Activated T-helper 9 cell treated with anti-CD3 and anti-CD28 coated beads, Interleukin-2, amount 50 U/mL, for 16 hours (primary cell): Measurements from ENCODE around the gene CERS2.
A peak's percentile ranks its signal among the peaks of the same experiment; 100 is the strongest.
"Not testable (repeated sequence)": the region's sequence is repeated elsewhere in the genome, so short reads cannot be mapped to it uniquely, and the experiment has no call there.

ENCODE experiments used
- DNase-seq: peaks from one replicate; pipeline ENCODE4 v3.0.0-alpha.2; 2020; ENCODE audit warnings: low read depth

Gene CERS2

DNA sequence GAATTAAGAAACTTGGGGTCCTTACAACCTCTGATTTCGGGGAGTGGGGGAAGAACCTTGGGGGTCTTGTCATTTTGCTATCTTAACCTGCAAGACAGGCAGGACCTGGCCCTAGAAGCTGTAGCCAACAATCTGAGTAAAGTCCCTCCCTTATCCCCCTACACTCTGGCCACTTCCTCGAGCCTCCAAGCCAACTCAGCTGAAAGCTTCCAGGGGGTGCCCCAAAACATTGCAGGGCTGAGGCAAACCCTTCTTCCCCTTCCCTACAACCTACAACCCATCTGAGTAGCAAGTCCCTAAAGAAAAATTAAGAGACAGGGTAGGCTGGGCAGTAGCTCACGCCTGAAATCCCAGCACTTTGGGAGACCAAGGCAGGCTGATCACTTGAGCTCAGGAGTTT, 5.0 kb downstream of the CERS2 start:
- no peak for DNase-seq

DNA sequence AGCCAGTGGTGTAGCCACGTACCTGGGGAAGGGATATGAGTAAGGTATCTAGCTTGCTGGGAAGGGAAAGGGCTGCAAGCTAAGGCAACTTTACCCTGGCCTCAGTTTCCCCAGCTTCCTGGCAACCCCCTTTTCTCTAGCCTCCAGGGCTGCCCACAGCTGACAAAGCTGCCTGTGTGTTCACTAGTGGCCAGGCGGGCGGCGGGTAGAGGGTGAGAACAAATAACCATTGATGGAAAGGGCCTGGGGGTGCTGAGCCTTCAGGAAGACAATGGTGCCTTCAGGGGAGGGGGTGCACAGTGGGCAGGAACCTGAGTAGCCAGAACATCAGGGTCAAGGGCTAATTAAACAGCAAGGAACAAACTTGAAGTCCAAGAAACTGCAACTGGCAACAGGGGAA, 6.1 kb downstream of the CERS2 start:
- DNase-seq, result no peak

DNA sequence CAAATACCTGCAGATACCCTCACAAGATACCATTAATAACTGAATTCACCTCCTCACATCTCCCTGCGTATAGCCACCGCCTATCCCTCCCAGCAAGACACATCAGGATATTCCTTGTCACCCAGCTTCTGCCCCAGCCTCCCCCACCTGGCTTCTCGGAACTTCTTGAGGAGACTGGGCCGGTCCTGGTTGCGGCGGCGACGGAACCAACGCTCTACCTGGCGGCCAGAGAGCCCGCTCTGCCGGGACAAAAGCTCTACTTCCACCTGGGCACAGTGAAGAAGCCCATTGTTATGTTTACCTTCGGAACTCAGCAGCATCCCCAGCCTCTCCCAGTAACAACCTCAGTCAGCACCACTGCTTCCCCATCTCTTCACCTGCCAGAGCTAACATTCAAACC, 6.7 kb downstream of the CERS2 start:
- DNase-seq, result no peak

DNA sequence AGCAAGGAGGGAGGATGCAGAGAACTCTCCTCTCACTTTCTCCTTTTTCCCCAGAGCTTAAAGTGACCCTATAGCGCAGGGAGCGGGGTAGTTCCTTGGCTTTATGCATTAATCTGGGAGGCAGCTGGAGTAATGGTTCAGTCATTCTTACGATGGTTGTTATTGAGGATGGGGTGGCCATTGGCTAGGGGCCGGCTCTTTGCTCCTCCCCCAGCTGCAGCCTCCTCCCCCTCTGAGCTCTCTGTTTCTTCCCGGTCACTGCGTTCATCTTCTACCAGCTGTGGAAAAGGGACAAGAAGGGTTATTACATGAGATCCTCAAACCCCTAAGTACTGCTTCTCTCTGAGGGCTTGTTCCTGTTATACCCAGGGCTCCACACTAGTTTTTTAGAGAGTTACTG, 8.6 kb downstream of the CERS2 start:
- no peak for DNase-seq

DNA sequence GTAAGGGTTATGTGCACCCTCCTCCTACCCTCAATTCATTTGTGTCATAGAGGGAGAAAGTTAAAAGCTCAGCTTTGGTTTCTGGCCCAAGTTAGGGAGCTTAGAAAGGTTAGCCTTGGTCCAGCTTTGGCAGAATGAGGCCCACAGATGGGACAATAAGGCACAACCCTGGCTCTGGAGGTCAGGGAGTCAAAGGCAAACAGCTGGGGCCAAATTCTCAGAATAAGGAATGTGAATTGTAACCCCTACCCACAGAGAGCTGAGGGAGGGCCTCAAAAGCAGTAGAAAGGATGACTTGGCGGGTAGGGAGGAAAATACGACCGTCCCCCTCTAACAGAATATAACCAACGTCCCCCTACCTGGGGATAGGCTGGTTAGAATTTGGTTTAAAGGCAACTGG, 9.0 kb downstream of the CERS2 start:
- no peak for DNase-seq

DNA sequence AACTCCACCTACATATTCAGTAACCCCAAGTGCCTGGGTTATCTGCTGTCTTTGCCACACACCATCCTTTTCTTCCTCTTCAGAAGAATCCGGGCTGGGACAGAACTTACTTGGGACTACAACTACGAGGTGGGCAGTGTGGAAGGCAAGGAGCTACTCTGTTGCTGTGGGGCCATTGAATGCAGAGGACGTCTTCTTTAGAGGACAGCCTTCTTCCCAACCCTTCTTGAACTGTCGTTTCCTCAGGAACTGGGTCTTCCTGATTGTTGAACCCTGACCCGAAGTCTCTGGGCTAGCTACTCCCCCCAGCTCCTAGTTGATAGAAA, 10.5 kb downstream of the CERS2 start:
- DNase-seq, result no peak

DNA sequence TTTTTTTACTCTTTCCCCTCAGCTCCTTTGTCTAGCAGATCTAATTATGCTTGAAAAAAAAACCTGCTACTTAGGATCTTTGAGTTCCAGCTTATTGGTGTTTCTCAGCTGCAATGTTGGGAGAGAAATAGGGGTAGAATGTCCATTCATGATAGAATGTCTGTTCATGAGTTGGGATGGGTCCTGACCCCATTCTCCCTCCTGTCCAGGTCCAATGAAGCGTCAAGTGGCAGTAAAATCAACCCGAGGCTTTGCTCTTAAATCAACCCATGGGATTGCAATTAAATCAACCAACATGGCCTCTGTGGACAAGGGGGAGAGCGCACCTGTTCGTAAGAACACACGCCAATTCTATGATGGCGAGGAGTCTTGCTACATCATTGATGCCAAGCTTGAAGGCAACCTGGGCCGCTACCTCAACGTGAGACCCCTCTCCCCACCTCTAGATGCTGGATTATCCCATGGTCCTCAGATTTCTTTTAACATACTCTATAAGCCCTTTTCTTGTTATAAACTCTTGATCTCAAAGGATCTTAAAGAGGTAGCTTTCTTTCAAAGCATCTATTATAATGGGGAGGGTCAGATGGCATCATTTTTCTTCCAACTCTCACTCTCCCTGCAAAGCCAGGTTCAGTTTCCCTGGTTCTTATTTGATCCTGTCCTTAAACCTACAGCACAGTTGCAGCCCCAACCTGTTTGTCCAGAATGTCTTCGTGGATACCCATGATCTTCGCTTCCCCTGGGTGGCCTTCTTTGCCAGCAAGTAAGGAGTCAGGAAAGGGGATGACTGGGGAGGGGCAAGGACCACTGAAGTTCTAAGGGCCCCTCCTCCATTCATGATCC, 11.1 kb downstream of the CERS2 start:
- no peak for DNase-seq

DNA sequence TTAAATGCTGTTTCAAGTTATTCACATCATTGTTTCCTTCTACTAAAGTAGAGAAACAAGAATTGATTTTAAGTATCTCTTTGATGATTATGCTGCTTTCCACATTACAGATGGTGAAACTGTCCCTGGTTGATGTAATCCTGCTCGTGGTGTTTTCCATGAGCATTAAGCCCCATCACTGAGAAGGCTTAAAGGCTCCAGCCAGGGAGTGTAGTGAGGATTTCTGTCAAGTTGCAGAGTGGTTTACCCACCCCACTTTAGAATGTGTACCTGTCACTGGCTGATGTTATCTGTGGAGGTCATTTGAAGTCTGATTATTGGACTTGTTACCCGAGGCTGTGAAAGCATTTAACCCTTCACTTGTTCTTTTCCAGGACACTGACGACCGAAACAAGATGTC, 12.9 kb downstream of the CERS2 start:
- no peak for DNase-seq

DNA sequence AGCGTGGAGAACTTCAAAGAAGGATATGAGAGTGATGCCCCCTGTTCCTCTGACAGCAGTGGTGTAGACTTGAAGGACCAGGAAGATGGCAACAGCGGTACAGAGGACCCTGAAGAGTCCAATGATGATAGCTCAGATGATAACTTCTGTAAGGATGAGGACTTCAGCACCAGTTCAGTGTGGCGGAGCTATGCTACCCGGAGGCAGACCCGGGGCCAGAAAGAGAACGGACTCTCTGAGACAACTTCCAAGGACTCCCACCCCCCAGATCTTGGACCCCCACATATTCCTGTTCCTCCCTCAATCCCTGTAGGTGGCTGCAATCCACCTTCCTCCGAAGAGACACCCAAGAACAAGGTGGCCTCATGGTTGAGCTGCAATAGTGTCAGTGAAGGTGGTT, 14.0 kb downstream of the CERS2 start:
- no peak for DNase-seq

DNA sequence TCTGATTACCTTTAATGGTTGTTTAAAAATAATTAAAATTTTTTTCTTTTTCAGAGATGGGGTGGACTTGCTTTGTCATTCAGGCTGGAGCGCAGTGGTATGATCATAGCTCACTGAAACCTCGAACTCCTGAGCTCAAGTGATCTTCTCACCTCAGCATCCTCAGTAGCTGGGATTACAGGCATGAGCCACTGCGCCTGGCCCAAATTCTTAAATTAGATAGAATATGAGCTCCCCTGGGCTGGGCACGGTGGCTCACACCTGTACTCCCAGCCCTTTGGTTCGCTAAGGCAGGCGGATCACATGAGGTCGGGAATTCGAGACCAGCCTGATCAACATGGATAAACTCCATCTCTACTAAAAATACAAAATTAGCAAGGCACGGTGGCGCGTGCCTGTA, 17.0 kb downstream of the CERS2 start:
- no peak for DNase-seq

DNA sequence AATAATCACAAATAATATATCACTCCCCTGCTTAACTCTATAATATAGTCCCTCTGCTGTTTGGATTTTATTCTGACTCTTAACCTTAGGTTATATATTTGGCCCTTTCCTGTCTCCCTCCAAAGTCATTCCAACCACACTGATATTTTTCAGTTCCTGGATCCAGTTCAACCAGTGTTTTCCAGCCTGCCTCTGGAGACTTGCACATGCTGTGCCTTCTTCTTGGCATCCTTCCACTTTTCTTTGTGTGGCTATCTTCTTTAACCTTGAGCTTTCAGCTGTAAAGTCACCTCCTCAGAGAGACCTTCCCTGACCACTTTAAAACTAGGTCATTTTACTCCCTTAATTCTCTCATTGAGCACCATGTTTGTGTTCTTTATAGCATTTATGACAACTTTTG, 19.4 kb downstream of the CERS2 start:
- no peak for DNase-seq

DNA sequence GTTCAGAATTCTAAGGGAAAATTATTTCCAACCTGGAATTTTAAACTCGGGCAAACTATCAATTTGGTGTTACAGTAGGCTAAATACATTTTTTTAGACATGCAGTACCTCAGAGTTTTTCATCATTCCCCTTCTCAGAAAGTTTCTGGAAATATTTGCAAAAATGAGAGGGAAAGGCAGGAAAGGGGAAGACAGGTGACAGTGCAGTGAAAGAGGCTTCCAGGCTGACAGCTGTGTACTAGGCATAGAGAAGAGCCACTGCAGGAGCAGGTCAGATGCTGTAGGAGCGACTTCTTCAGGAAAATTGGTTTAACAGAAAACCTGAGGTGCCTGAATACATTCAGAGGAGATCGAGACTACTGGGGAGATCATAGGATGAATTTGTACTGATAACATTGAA, 19.9 kb downstream of the CERS2 start:
- DNase-seq, result no peak

DNA sequence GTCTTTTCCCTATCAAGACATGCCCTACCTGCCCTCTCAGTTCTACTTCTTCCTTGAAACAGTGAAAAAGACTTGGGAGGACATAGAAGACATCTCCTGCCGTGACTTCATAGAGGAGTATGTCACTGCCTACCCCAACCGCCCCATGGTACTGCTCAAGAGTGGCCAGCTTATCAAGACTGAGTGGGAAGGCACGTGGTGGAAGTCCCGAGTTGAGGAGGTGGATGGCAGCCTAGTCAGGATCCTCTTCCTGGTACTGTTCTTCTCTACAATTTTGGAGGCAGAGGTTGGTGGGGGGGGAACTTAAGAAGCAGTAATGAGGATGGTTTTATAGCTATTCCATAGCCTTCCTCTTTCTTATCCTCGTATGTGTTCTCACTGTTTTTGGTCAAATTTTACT, 29.8 kb downstream of the CERS2 start:
- DNase-seq, result no peak

DNA sequence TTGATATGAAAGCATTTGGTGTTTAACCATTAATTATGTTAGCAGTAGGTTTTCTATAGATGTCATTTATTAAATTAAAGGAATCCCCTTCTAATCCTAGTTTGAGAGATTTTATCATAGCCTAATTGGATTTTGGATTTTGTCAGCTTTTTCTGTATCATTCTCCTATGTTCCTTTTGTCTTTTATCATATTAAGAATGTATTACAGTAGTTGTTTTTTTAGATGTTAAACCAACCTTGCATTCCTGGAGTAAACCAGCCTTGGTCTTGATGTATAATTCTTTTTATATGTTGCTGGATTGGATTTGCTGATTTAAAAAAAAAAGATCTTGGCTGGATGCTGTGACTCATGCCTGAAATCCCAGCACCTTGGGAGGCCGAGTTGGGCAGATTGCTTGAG, 42.9 kb downstream of the CERS2 start:
- DNase-seq, result no peak

DNA sequence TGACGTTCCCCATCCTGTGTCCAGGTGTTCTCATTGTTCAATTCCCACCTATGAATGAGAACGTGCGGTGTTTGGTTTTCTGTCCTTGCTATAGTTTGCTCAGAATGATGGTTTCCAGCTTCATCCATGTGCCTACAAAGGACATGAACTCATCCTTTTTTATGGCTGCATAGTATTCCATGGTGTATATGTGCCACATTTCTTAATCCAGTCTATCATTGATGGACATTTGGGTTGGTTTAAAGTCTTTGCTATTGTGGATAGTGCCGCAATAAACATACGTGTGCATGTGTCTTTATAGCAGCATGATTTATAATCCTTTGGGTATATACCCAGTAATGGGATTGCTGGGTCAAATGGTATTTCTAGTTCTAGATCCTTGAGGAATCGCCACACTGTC, 45.9 kb downstream of the CERS2 start:
- not testable (repeated sequence) for DNase-seq

DNA sequence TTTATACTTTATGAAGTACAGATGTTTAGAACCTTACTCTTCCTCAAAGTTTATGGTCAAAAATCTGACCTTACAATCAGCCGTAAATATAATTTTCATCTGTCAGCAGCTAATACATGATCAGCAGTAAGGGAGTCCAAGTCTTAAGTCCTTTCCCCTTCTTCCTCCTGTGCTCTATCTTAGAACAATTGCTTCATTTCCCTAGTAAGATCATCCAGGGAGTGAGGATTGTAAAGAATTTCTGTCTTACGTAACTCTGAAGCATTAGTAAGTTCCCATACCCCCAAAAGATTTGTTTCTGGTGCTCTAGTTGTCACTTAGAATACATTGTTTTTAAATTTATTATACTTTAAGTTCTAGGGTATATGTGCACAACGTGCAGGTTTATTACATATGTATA, 46.3 kb downstream of the CERS2 start:
- DNase-seq, result no peak

DNA sequence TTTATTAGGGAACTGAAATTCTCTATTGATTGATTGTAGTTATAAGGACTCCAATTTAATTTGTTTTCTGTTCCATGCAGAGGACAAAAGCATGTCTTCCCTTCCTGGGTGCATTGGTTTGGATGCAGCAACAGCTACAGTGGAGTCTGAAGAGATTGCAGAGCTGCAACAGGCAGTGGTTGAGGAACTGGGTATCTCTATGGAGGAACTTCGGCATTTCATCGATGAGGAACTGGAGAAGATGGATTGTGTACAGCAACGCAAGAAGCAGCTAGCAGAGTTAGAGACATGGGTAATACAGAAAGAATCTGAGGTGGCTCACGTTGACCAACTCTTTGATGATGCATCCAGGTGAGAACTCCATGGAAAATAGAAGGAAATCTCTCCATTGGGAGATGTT, 47.0 kb downstream of the CERS2 start:
- no peak for DNase-seq

DNA sequence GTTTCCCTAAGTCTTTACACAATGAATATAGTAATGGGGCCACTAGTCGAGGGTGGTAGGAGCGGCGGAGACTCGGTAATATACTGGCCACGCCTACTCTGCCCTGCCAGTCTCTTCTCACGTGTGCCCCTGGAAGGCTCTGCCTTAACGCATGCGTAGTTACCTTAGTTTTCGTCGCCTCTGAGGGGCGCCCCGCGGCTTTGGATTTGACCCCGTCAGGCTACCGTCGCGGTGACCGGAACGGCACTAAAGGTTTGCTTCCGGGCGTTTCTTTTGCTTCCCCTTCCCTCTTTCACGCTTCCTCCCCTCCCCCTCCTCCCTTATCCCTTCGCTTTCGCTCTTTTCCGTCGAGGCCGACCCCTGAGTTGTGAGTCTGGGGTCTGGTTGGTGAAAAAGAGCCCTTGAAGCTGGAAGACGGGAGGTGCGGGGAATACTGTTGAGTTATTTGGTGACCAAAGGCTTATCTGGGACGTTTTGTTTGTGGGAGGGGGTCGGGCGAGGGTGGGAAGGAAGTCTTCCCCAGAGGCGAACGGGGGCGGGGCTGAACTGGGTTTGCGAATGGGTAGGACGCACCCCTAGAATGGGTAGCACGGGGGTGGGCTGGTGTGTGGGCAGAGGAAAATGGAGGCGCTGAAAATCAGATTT, 48.4 kb downstream of the CERS2 start, which contains the start of gene SETDB1:
TSS of gene SETDB1 (plus strand) at position 267 of the 645 bp plus-strand sequence. CDS start 1,352 bp downstream, outside the sequence.
- peak; percentile 84 for DNase-seq

DNA sequence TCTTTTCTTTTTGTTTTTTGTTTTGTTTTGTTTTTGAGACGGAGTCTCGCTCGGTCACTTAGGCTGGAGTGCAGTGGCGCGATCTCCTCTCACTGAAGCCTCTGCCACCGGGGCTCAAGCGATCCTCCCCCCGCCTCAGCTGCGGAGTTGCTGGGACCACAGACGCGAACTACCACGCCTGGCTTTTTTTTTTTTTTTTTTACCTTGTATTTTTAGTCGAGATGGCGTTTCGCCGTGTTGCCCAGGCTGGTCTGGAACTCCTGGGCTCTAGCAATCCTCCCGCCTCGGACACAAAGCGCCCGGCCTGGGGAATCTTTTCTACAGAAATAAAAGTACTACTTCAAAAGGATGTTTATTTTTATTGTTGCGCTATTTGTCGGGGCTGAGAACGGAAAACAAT, 49.6 kb downstream of the CERS2 start:
- no peak for DNase-seq

DNA sequence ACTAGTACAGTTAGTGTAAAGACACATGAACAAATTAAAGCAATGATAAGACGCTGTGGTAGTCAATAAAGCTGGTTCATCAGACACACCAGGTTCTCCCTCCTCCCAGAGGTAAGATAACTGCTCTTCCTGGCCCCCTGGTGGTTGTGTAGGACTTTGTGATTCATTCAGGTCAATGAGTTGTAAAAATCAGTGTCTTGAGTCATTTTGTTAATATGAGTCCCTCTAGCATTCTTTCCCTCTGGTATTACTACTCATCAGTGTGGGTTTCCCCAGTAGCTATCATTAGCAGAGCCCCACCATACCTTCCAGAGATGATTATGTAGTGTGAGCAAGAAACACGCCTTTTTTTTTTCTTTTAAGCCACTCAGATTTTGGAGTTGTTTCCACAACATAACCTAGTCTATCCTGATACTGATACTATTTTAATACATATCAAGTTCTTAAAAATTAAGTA, 52.1 kb downstream of the CERS2 start:
- peak; percentile 65 for DNase-seq

DNA sequence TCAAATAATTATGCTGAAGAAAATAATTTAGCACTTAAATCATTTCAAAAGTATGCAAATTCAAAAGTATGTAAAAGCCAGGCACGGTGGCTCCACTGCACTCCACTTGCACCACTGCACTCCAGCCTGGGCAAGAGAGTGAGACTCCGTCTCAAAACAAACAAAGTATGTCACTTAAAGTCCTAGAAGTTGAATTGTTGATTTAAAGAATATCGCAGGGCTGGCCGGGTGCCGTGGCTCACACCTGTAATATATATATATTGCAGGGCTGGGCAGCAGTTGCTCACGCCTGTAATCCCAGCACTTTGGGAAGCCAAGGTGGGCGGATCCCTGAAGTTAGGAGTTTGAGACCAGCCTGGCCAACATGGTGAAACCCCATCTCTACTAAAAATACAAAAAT, 57.2 kb downstream of the CERS2 start:
- no peak for DNase-seq
